Right atrium auricular region (tissue), 2 donors: Measurements from ENCODE around the gene SLC48A1. TPM values are rescaled to one million over a fixed set of nuclear protein-coding genes. Genes with fewer than 3 reads are reported as not detected.
A peak's percentile ranks its signal among the peaks of the same experiment; 100 is the strongest.

Experiments
- DNase-seq: peaks from one replicate; pipeline ENCODE4 v3.0.0-alpha.2; 2019; ENCODE audit warnings: low spot score
- H3K27ac ChIP-seq, 2 donors: fragments of 200-600 bp; sonication (generic); 1 replicate in 1 of 2; 2 replicates in 1 of 2; pipeline ENCODE4 v1.5.1; 2016 to 2019
- H3K27me3 ChIP-seq, 2 donors: fragments of 200-600 bp; sonication (generic); one replicate each; pipeline versions ENCODE4 v1.5.1 to v1.6.0; 2017 to 2019
- H3K36me3 ChIP-seq: fragments of 200-600 bp; sonication (generic); one replicate; pipeline ENCODE4 v1.5.1; 2016
- H3K4me1 ChIP-seq, 2 donors: fragments of 200-600 bp; sonication (generic); one replicate each; pipeline versions ENCODE4 v1.5.1 to v1.6.0; 2017 to 2019
- H3K4me3 ChIP-seq, 2 donors: fragments of 200-600 bp; sonication (generic); 1 replicate in 1 of 2; 2 replicates in 1 of 2; pipeline ENCODE4 v1.5.1; 2017 to 2019; ENCODE audit warnings: mild to moderate bottlenecking in 1 of 2, moderate library complexity in 1 of 2
- H3K9me3 ChIP-seq, 2 donors: fragments of 200-600 bp; sonication (generic); one replicate each; pipeline ENCODE4 v1.5.1; 2019
- total RNA-seq, 2 donors: library from RNA; depleted of rRNA; stranded (reverse); fragments of >200 nt; gene quantifications; one replicate each; pipeline ENCODE4 v1.1.0, GENCODE V29; 2016
- TF ChIP-seq, protein P1 (sequence below), 2 donors: fragments of 200-600 bp; sonication (generic); IDR thresholded peaks; one replicate each; pipeline ENCODE4 v1.5.1; 2019; ENCODE audit warnings: antibody characterized with exemption in 2 of 2

Gene SLC48A1
- total RNA-seq: 10 to 100 TPM; 48.9 to 52.0 TPM

DNA sequence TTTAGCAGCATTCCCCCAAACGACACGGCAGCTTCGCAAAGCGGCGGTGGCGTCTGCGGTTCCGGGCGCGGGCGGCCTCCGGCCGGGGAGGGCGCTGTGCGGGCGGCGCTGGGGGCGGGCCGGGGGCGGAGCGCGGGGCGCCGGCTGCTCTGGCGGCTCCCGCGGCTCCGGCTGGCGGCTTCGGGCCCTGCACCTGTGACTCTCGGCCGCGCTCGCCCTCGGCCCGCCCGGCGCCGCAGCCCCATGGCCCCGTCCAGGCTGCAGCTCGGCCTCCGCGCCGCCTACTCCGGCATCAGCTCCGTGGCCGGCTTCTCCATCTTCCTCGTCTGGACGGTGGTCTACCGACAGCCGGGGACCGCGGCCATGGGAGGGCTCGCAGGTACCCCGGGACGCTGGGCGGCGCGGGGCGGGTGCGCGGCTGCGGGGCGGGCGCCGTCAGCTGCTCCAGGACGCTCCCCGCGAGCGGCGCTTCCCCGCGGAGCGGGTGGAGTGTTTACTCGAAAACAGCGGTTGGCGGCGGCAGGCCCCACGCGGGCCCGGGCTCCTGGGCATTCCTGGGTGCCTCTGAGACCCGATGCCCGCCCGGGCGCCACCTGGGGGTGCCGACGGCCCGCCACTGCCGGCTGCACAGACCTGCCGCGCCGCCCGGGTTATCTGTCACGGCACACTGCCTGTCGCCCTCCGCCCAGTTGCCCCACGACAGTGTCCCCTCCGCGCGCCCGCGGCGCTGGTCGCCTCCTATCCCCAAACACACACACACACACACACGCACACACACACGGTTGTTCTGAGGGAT is at the start of gene SLC48A1:
Gene SLC48A1 (plus strand): TSS at position 177 of the 796 bp plus-strand sequence. CDS start 67 bp downstream, at position 244.
- Histone ChIP-seq H3K27ac (peak within 1 kb of the TSS; percentile 83 to 91), H3K9me3 (no peaks in the 10 kb centered on the region), H3K4me1 (peaks cover 0 to 68% of the 10 kb centered on the region in 2 donors), H3K27me3 (no peaks in the 10 kb centered on the region), H3K36me3 (no peaks in the 10 kb centered on the region), H3K4me3 (peak within 1 kb of the TSS; percentile 91 to 97)
- DNase-seq: no peak
- TF ChIP-seq, protein P1, sequence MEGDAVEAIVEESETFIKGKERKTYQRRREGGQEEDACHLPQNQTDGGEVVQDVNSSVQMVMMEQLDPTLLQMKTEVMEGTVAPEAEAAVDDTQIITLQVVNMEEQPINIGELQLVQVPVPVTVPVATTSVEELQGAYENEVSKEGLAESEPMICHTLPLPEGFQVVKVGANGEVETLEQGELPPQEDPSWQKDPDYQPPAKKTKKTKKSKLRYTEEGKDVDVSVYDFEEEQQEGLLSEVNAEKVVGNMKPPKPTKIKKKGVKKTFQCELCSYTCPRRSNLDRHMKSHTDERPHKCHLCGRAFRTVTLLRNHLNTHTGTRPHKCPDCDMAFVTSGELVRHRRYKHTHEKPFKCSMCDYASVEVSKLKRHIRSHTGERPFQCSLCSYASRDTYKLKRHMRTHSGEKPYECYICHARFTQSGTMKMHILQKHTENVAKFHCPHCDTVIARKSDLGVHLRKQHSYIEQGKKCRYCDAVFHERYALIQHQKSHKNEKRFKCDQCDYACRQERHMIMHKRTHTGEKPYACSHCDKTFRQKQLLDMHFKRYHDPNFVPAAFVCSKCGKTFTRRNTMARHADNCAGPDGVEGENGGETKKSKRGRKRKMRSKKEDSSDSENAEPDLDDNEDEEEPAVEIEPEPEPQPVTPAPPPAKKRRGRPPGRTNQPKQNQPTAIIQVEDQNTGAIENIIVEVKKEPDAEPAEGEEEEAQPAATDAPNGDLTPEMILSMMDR (IDR thresholded peaks at IDR 0.05): peak; percentile 44 to 50

DNA sequence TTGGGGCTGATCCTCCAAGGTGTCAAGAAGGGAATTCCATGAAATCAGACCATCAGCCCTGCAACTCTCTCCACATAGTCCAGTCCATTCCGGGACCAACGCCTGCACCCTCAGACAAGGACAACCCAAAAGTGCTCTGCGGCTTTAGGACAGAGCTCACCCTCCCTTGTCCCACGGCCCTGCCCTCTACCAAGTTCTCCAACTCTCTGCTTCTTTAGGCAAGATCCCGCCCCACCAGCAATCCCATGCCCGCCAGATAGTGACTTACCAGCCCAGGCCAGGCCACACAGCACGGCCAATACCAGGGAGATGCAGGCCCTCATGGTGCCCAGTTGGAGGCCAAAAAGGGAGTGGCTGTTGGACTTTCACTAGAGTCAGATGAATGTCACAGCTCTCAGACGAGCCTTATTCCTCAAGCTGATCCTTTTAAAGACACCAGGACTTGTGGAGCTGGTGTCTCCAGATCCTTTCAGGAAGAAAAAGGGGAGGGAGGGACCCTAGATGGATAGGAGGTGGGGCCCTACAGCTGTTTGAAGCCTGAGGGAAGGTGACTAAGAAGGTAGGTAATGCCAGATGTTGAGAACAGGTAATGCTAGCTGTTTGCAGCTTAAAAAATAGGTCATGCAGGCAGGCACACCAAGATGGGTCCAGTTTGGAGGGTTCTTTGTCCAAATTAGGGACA is 47.8 kb upstream of the SLC48A1 start, which contains the start of gene ENDOU:
Gene ENDOU (minus strand): TSS at position 400 of the 682 bp plus-strand sequence. CDS start 77 bp downstream, at position 323.
- peak within 1 kb of the TSS in 1 of 2 donors; percentile 13 for H3K27ac ChIP-seq
- DNase-seq: no peak
- H3K36me3 ChIP-seq: no peaks in the 10 kb centered on the region
- H3K9me3 ChIP-seq: no peaks in the 10 kb centered on the region
- H3K4me1 ChIP-seq: peaks cover 0 to 26% of the 10 kb centered on the region in 2 donors
- no peaks in the 10 kb centered on the region for H3K27me3 ChIP-seq
- TF ChIP-seq, protein P1 (IDR thresholded peaks at IDR 0.05): no peak
- no peak within 1 kb of the TSS for H3K4me3 ChIP-seq

DNA sequence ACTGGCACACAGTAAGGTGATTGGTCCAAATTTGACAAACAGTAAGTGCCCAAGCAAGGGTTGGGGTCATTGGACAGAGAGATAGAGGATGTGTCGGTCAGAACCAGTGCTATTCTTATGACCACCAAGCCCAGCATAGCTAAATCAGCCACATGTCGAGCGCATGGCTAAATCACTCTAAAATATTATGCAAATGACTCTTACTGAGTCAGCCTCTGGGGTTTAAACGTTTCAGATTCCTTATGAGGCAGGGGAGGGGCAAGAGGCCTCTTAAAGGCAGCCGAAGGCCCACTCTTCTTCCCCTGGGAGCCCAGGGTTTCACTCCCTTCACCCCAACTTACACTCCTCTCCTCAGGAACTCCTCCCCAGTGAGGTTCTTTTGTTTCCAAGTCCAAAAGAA is 47.1 kb upstream of the SLC48A1 start:
- DNase-seq: no peak
- H3K9me3 ChIP-seq: no peaks in the 10 kb centered on the region
- TF ChIP-seq, protein P1 (IDR thresholded peaks at IDR 0.05): no peak
- no peak overlapping the region for H3K4me3 ChIP-seq
- no peaks in the 10 kb centered on the region for H3K36me3 ChIP-seq
- peaks cover 0 to 32% of the 10 kb centered on the region in 2 donors for H3K4me1 ChIP-seq
- peak overlapping the region in 1 of 2 donors; percentile 13 for H3K27ac ChIP-seq
- H3K27me3 ChIP-seq: no peaks in the 10 kb centered on the region

DNA sequence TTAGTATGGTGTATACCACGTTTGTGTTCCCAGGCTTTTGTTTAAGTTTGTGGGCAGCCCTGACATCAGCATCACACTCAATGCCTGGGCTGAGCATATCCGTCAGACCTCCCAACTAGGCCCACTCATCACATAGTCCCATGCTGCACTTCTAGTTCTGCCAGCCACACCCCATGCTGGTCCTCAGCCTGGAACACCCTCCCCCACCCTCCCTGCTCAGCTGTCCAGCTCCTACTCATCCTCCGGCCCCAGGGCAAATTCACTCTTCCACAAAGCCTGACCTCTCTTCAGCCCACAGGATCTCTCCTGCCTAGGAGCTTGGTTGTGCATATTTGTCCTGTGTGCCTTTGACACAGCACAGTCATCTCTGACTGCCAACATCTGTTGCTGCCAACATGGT is 43.8 kb upstream of the SLC48A1 start:
- no peak for DNase-seq
- Histone ChIP-seq H3K9me3 (no peaks in the 10 kb centered on the region), H3K4me3 (no peak overlapping the region), H3K27ac (peak overlapping the region; percentile 61 to 80), H3K4me1 (peaks cover 0 to 34% of the 10 kb centered on the region in 2 donors), H3K36me3 (no peaks in the 10 kb centered on the region), H3K27me3 (no peaks in the 10 kb centered on the region)
- TF ChIP-seq, protein P1 (IDR thresholded peaks at IDR 0.05): no peak

DNA sequence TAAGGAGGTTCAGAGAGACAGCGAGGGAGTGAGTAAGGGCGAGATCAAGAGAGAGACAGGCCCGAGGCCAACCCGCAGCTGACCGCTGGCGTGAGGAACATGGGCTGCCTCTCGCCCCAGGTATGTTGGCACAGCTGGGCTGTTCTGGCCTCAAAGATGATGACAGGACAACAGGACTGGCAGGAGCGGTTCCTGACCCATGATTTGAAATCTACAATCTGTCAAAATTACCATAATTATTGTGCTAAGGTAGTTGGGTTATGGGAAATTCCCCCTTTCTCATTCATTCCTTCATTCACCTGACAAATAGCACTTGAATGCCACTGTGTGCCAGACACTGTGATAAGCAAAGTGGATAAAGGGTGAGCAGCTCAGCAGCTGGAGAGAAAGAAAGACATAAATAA is 42.7 kb upstream of the SLC48A1 start:
- H3K27ac ChIP-seq: peak overlapping the region; percentile 61 to 80
- H3K9me3 ChIP-seq: no peaks in the 10 kb centered on the region
- DNase-seq: no peak
- TF ChIP-seq, protein P1 (IDR thresholded peaks at IDR 0.05): no peak
- no peak overlapping the region for H3K4me3 ChIP-seq
- H3K36me3 ChIP-seq: no peaks in the 10 kb centered on the region
- no peaks in the 10 kb centered on the region for H3K27me3 ChIP-seq
- peaks cover 0 to 45% of the 10 kb centered on the region in 2 donors for H3K4me1 ChIP-seq
